Activated CD8-positive, alpha-beta memory T cell treated with anti-CD3 and anti-CD28 coated beads for 4 hours (primary cell): ENCODE results near the gene GAB1.

Experiments used
- DNase-seq, 2 donors: peaks; one replicate each; pipeline ENCODE4 v3.0.0-alpha.2; 2020; ENCODE audit warnings: low read depth in 2 of 2

The GAB1 gene

GRCh38 chr4:143489106-143489505, 152.4 kb downstream of the GAB1 start:
- no peak for DNase-seq

GRCh38 chr4:143498021-143498420, 161.3 kb downstream of the GAB1 start:
- no peak for DNase-seq

GRCh38 chr4:143502231-143502630, 165.6 kb downstream of the GAB1 start:
- DNase-seq, result no peak

GRCh38 chr4:143506031-143506430, 169.4 kb downstream of the GAB1 start:
- no peak for DNase-seq

GRCh38 chr4:143511906-143512305, 175.2 kb downstream of the GAB1 start:
- no peak for DNase-seq

GRCh38 chr4:143512978-143513313, 176.3 kb downstream of the GAB1 start:
- DNase-seq, result no peak

GRCh38 chr4:143513314-143514168, 176.9 kb downstream of the GAB1 start, which contains the start of gene SMARCA5:
SMARCA5 (plus strand) TSS chr4:143513702; CDS start chr4:143513925, 223 bp downstream.
- DNase-seq, result peak; percentile 91 to 93

GRCh38 chr4:143514169-143514495, 177.5 kb downstream of the GAB1 start:
- no peak for DNase-seq

GRCh38 chr4:143514497-143514896, 177.8 kb downstream of the GAB1 start:
- peak in 1 of 2 donors; percentile 0 for DNase-seq

GRCh38 chr4:143514901-143515300, 178.2 kb downstream of the GAB1 start:
- DNase-seq, result no peak

GRCh38 chr4:143515905-143516304, 179.2 kb downstream of the GAB1 start:
- no peak for DNase-seq

- DNase-seq, result no peak
Observed at GRCh38 chr4:143517764-143518163, 181.1 kb downstream of the GAB1 start.
